ENCODE results near the gene MTA1.

The MTA1 gene

DNA sequence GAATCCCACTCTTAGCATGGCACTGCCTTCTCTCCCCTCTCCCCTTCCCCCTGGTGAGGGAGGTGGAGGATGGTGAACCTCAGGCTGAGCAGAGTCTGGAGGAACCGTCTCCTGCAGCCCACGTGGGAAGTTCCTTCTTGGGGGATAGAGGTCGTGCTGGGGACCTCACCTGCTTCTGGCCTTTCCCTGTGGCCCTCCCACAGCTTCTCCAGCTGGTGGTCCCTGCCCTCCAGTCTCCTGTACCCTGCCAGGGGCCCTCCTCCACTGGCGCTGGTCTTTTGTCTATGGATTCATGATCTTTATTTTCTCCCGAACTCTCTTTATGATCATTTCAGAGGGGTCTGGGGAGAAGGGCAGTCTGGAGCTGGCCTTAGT lies 9.0 kb upstream of the MTA1 start:
- DNase-seq (ENCODE audit: low read depth) = no peak

GRCh38 chr14:105411017-105411941 lies 8.3 kb upstream of the MTA1 start:
- no peak for DNase-seq (ENCODE audit: low read depth)

DNA sequence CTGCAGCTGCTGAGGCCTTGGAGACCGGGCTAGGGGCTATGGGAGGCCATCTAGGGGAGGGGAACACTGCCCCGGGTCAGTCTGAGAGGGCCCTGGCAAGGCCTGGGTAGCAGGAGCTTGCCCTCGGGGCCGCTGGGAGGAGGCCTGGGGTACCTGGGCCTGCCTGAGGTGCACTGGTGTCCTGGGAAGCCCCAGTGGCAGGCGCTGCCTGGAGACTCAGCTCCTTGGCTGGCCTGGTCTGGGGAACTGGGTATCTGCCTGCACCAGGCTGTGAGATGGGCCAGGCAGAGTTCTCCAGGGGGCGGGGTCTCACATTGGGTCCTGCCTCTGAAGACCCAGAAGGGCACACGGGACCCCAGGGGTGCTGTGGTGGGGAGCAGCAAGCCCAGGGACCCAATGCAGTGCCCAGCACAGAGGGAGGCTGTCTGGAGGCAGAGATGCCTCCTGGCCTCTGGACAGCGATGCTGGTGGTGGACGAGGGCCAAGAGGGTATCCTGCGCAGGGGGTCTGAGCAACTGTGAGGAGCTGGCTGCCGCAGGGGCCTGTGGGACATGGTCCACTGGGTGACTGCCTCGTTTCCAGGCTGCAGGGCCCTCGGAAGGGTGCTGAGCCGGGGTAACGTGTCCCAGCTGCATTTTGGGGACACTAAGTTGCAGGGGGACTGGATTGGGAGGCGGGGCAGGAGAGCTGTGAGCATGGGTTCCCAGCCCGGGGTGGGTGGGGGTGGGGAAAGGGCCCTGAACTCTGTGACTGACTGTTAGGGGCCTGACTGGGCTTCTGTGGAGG lies 7.4 kb upstream of the MTA1 start:
- DNase-seq (ENCODE audit: low read depth) = no peak

GRCh38 chr14:105412771-105413543 lies 6.7 kb upstream of the MTA1 start:
- DNase-seq (ENCODE audit: low read depth) = no peak

- no peak for DNase-seq (ENCODE audit: low read depth)
These were observed 6.1 kb upstream of the MTA1 start for GRCh38 chr14:105413544-105413886.

GRCh38 chr14:105414456-105415371 lies 4.9 kb upstream of the MTA1 start:
- DNase-seq (ENCODE audit: low read depth) = peak; percentile 47

DNA sequence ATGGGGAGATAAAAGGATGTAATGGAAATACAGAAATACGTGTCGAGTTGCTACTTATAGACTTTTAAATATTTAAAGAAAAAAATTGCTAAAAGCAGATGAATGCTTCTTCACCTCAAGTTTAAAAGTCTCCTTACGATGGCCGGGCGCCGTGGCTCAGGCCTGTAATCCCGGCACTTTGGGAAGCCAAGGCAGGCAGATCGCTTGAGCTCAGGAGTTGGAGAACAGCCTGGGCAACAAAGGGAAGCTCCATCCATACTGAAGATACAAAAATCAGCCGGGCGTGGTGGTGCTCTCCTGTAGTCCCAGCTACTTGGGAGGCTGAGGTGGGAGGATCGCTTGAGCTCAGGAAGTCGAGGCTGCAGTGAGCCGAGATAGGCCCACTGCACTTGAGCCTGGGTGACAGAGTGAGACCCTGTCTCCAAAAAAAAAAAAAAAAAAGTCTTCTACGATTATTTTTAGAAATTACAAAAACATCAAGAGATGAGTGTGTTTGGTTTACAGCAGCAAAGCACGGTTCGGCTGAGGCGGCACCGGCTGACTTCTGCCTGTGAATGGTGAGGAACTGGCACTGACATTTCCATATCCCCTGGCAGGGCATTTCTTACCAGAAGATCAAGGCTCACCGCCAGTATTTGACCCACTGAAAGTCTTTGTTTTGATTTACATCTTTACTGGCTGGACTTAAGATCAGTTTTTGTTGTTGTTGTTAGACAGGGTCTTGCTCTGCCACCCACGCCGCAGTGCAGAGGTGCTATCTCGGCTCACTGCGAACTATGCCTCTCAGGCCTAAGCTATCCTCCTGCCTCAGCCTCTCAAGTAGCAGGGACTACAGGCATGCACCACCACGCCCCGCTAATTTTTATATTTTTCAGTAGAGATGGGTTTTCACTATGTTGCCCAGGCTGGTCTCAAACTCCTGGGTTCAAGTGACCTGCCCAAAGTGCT lies 3.9 kb upstream of the MTA1 start:
- DNase-seq (ENCODE audit: low read depth) = no peak

DNA sequence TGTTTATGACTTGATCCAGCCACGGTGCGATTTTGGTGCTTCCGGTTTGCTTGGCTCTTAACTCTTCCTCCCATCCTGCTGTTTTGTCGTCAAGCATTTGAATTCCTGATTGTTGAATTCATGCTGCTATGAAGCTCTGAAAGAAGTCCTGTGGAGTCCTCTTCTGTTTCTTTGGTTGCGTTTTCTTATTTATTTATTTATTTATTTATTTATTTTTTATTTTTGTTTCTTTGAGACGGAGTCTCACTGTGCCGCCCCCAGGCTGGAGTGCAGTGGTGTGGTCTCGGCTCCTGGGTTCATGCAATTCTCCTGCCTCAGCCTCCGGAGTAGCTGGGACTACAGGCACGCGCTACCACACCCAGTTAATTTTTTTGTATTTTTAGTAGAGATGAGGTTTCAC lies 3.0 kb upstream of the MTA1 start:
- DNase-seq (ENCODE audit: low read depth) = no peak

GRCh38 chr14:105417690-105418121 lies 1.9 kb upstream of the MTA1 start:
- DNase-seq (ENCODE audit: low read depth) = no peak

DNA sequence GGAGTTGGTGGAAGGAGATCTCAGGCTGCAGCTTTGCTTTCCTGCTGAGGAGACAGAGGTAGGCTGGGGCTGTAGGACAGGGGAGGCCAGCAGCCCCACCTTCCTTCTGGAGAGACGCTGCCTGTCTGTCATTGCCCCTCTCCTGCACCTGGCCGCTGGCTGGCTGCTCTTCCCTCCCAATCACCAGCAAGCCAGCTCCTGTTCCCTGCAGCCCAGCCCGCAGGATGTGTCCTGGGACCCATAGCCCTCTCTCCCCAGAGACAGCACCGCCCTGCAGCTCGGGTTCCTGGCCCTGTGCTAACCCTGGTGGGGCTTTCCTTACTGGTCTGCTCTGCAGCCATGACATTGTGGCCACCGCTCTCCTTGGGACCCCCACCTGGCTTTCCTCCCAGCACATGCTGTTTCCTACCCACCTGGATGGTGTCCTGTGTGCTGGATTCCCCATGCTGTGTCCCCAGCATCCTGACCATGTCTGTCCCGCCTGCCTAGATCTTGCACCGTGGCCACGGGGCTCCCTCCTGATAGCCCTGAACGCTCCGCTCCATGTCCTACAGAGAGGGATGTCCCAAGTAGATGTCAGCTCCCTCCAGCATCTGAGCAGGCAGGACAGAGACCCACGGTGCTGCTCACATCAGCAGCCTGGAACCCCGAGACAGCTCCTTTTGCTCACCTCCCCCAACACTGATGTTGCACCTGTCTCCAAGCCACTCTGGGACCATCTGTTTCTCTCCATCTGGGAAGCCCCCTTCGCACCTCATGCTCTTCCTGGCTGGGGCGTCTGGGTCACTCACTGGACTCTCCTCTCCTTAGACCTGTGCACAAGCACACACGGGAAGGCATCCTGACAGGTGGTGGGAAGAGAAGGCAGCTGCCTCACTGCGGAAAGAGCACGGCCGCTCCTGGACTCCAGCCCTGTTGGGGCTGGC lies 1.1 kb upstream of the MTA1 start:
- DNase-seq (ENCODE audit: low read depth) = no peak

GRCh38 chr14:105420101-105420973 lies 710 bp downstream of the MTA1 start:
- DNase-seq (ENCODE audit: low read depth) = no peak

DNA sequence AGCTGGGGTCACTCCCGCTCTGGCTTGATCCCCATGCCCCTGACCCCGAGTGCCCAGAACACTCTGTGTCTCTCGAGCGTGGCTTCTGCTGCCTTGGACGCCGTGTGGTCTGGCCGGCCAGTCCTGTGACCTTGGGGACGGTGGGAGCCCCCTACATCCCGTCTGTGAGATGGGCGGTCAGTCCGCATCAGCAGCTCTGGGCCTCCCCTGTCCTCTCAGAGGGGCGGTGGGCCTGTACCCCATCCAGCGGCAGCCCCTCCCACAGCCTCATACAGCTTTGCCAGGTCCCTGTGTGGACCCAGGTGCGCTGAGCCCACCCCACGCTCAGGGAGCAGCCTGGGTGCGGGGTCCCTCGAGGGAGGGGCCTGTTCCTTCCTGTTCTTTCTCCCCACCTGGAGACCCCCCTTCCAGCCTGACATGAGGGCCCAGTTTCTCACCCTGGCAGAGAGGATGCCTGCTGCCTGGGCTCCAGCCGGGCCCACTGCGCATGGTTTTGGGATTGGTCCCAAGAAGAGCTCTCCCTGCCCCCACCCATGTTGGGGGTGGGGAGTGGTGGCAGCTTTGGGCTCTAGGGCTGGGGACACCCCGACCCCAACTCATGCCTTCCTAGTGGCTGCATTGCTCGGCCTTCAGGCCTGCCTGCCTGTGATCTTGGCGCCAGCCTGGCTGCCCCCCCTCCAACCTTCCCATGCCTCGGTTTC lies 1.5 kb downstream of the MTA1 start:
- DNase-seq (ENCODE audit: low read depth) = no peak

DNA sequence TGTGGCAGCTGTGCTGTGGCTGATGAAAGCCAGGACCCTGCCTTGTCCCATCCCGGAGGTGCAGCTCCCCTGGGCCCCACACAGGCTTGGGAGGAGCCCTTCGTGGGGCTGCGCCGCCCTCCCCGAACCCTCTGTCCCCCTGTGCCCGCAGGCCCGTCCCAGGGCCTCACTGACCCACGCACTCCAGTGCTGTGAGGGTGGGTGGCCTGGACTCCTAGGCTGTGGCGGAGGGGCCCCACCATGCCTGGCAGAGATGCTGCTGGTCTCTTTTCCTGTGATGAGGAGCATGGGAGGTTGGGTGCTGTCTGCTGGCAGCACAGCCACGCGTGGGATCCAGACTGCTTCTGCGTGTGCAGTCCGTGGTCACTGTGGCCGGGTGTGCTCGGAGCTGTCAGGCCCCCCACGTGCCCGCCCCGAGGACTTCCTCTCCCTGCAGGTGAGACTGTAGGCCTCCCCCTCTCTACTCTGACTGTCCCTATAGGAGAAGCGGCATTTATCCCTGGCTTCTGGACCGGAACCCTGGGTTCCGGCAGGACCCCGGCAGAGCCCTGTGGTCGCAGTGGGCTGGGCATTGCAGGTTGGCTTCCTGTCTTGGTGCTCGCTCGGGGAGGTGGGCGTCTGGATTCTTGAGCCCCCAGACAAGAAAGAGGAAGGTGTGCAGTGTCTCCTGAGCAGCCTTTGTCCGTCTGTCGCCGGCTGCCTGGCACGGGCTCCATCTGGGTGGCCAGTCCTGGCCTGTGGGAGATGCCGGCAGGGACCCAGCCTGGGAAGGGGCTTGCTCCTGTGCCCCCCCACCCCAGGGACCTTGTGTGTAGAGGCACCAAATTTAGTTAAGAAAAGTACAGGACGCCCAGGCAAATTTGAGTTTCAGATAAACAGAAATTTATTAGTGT lies 2.3 kb downstream of the MTA1 start:
- no peak for DNase-seq (ENCODE audit: low read depth)

- DNase-seq (ENCODE audit: low read depth) = no peak
These were observed 3.3 kb downstream of the MTA1 start for GRCh38 chr14:105422695-105423487.

DNA sequence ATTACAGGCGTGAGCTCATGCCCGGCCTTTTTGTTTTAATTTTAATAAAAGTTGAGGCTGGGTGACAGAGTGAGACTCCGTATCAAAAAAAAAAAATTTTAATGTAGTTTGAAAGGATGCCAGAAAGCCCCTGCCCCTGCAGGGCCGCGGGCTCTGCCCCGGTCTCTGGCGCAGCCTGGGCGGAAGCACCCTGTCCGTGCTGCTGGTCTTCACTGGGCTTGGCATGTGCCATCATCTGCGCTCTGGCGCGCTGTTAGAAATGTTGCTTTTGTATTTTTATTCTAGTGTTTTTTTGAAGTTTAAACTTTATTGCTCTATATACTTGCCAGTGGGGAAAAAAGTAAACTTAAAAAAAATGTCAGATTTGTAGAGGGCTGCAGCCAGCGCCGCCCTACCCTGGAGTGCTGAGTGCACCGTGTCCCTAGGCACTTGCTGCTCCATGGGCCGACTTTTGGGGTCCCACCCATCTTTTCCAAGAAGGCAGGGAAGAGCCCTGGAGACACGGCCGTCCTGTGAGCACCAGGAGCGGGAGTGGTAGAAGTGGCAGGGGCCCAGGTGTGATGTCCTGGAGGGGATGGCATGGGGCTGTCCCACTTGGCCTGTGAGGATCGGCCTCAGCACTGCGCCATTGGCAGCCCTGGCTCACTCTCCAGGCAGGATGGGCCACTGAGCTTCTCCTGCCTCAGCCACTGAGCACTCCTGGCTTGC lies 4.0 kb downstream of the MTA1 start:
- DNase-seq (ENCODE audit: low read depth) = no peak
